Stomach (tissue), 9 donors: ENCODE data around the gene PLAGL1. TPM values are rescaled to one million over a fixed set of nuclear protein-coding genes. Genes with fewer than 3 reads are reported as not detected.

Source experiments
- DNase-seq, 2 donors: peaks; one replicate each; pipeline versions ENCODE4 v3.0.0 to v3.0.0-alpha.2; 2013 to 2019
- H3K27ac ChIP-seq, 5 donors: fragments of 200-600 bp in 4 of 5; sonication (generic) in 4 of 5; one replicate each; pipeline ENCODE4 v1.5.1; 2013 to 2019; ENCODE audit warnings: mild to moderate bottlenecking in 1 of 5, moderate library complexity in 1 of 5
- H3K27me3 ChIP-seq, 3 donors: fragments of 200-600 bp; sonication (generic); one replicate each; pipeline ENCODE4 v1.5.1; 2017 to 2019; ENCODE audit warnings: mixed run types in 1 of 3
- H3K36me3 ChIP-seq, 4 donors: fragments of 200-600 bp; sonication (generic); 1 replicate in 3 of 4; 2 replicates in 1 of 4; pipeline ENCODE4 v1.5.1; 2016 to 2019
- H3K4me1 ChIP-seq, 4 donors: fragments of 200-600 bp; sonication (generic); one replicate each; pipeline ENCODE4 v1.5.1; 2016 to 2019
- H3K4me3 ChIP-seq, 4 donors: fragments of 200-600 bp; sonication (generic) in 3 of 4; one replicate each; pipeline ENCODE4 v1.5.1; 2016 to 2019; ENCODE audit warnings: mild to moderate bottlenecking in 1 of 4
- H3K9me3 ChIP-seq, 4 donors: fragments of 200-600 bp; sonication (generic); one replicate each; pipeline ENCODE4 v1.5.1; 2016 to 2019
- EP300 ChIP-seq: sonication (generic); formaldehyde crosslinking; IDR thresholded peaks from one replicate; pipeline ENCODE4 v1.6.1; 2017; ENCODE audit warnings: antibody characterized with exemption
- POLR2A ChIP-seq, 4 donors: fragments of 450-650 bp; IDR thresholded peaks; one replicate each; pipeline ENCODE4 v1.6.1; 2016; ENCODE audit warnings: antibody characterized with exemption in 4 of 4, control low read depth in 2 of 4, mild to moderate bottlenecking in 1 of 4, moderate library complexity in 1 of 4
- POLR2AphosphoS5 ChIP-seq, 3 donors: sonication (generic); formaldehyde crosslinking; IDR thresholded peaks; one replicate each; pipeline ENCODE4 v1.6.1; 2016; ENCODE audit warnings: antibody characterized with exemption in 3 of 3
- WGBS, 5 donors: extraction: QIAGEN DNeasy Blood & Tissue Kit in 3 of 5; methylation state at CpG; one replicate each; pipeline versions ENCODE4 v1.1.5 to v1.1.7; 2013 to 2018; 5-methylcytosine and 5-hydroxymethylcytosine counted together
- intact Hi-C: fragments of 100-400 bp; cut with DNase I; formaldehyde crosslinking; loops from one replicate; pipeline ENCODE4 v1.15.1; 2023; ENCODE audit warnings: low total_unique reads
- polyA plus RNA-seq, 3 donors: library from polyadenylated mRNA; stranded (reverse); fragments of 200-250 nt; gene quantifications; one replicate each; pipeline ENCODE4 v1.2.3, GENCODE V29; 2013
- small RNA-seq, 4 donors: library from RNA; depleted of rRNA; stranded (forward); fragments of <200 nt; gene quantifications; one replicate each; pipeline ENCODE3, GENCODE V24; 2016
- total RNA-seq, 5 donors: library from RNA; depleted of rRNA; stranded (reverse); fragments of >200 nt; gene quantifications; one replicate each; pipeline versions ENCODE4 v1.1.0 to v1.2.3, GENCODE V29; 2014 to 2016
- TF ChIP-seq, protein P1 (sequence below), 7 experiments: fragments of 450-650 bp in 4 of 7; fragments of 200-600 bp in 3 of 7; sonication (generic) in 3 of 7; IDR thresholded peaks; one replicate each; pipeline ENCODE4 v1.5.1; 2016 to 2019; ENCODE audit warnings: antibody characterized with exemption in 7 of 7, control low read depth in 2 of 7, mild to moderate bottlenecking in 1 of 7
- donor health status: healthy with polysubstance abuse.
- donor health status: Bipolar disorder and iron deficiency.
- donor health status: healthy.

Gene PLAGL1
- total and polyA plus RNA-seq, 8 donors: 11.2 to 94.9 (median 19.2) TPM

GRCh38 chr6:143896126-143896860 is 111.8 kb downstream of the PLAGL1 start:
- 34 to 62% (median 49%) methylated on average over 3 of the region's 3 CpGs for WGBS, 5 donors
- TF ChIP-seq, protein P1, sequence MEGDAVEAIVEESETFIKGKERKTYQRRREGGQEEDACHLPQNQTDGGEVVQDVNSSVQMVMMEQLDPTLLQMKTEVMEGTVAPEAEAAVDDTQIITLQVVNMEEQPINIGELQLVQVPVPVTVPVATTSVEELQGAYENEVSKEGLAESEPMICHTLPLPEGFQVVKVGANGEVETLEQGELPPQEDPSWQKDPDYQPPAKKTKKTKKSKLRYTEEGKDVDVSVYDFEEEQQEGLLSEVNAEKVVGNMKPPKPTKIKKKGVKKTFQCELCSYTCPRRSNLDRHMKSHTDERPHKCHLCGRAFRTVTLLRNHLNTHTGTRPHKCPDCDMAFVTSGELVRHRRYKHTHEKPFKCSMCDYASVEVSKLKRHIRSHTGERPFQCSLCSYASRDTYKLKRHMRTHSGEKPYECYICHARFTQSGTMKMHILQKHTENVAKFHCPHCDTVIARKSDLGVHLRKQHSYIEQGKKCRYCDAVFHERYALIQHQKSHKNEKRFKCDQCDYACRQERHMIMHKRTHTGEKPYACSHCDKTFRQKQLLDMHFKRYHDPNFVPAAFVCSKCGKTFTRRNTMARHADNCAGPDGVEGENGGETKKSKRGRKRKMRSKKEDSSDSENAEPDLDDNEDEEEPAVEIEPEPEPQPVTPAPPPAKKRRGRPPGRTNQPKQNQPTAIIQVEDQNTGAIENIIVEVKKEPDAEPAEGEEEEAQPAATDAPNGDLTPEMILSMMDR (IDR thresholded peaks at IDR 0.05): no peak
- TF ChIP-seq POLR2AphosphoS5 (IDR thresholded peaks at IDR 0.05): peak in 1 of 3 donors; percentile 21
- no peaks in the 10 kb centered on the region for H3K36me3 ChIP-seq
- no peaks in the 10 kb centered on the region for H3K9me3 ChIP-seq
- H3K27ac ChIP-seq: peak overlapping the region in 2 of 5 donors; percentile 35 to 61
- no peaks in the 10 kb centered on the region for H3K27me3 ChIP-seq
- peak; percentile 50 to 74 for DNase-seq
- no peak overlapping the region for H3K4me3 ChIP-seq
- intact Hi-C loops: no loop called here
- H3K4me1 ChIP-seq: peaks cover 0 to under 1% (median under 1%) of the 10 kb centered on the region in 4 donors

DNA sequence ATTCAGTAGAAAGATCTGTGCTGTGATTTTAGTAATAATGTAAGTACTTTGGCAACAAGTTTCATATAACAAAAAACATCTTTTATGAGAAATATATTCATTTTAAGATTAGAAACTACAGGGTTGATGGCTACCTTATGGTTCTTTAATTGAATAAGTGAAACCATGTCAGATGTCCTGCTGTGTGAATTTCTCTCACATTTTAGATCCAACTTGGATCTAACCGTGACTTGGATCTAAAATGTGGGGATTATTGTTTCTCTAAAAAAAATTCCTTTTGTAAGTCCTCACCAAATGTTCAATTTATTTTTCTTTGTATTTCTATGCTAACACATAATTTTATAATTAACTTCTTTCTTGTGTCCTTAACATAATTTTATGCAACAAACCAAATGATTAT is 113.4 kb downstream of the PLAGL1 start:
- Histone ChIP-seq H3K4me3 (no peak overlapping the region), H3K27me3 (no peaks in the 10 kb centered on the region), H3K4me1 (no peaks in the 10 kb centered on the region), H3K36me3 (no peaks in the 10 kb centered on the region), H3K9me3 (no peaks in the 10 kb centered on the region), H3K27ac (no peak overlapping the region)
- TF ChIP-seq, protein P1 (IDR thresholded peaks at IDR 0.05): no peak
- TF ChIP-seq POLR2A (IDR thresholded peaks at IDR 0.05) (no peak), EP300 (no peak), POLR2AphosphoS5 (IDR thresholded peaks at IDR 0.05) (no peak)
- intact Hi-C loops: no loop called here
- DNase-seq: peak in 1 of 2 donors; percentile 26
- 83 to 95% (median 94%) methylated on average over 1 of the region's 1 CpG for WGBS, 5 donors

Small RNAs within 50 kb of the gene (small RNA-seq; reads per million reads assigned to genes)
- 0 reads per million in 4 donors for gene RF02143

Other genes starting within 250 kb of the PLAGL1 start
- gene LTV1, start 164.9 kb downstream of the PLAGL1 start, total RNA-seq: 10 to 100 TPM in 3 of 5 donors, 1 to 10 TPM in 2; 1.2 to 25.3 (median 14.1) TPM
- gene LTV1, start 164.9 kb downstream of the PLAGL1 start, polyA plus RNA-seq: 10 to 100 TPM; 16.2 to 22.2 (median 17.0) TPM
- 1 to 10 TPM in 1 of 5 donors, under 1 TPM in 1, not detected in 3; 0.92 to 1.8 TPM for gene ZC2HC1B, start 143.8 kb downstream of the PLAGL1 start, total RNA-seq
- not detected for gene ZC2HC1B, start 143.8 kb downstream of the PLAGL1 start, polyA plus RNA-seq
- 100 to 1,000 TPM in 4 of 5 donors, 10 to 100 TPM in 1; 41.3 to 196 (median 170) TPM for gene SF3B5, start 87.3 kb upstream of the PLAGL1 start, total RNA-seq
- gene SF3B5, start 87.3 kb upstream of the PLAGL1 start, polyA plus RNA-seq: 100 to 1,000 TPM; 166 to 246 (median 202) TPM
- gene STX11, start 142.3 kb upstream of the PLAGL1 start, total RNA-seq: 10 to 100 TPM in 2 of 5 donors, 1 to 10 TPM in 2, not detected in 1; 2.2 to 11.7 (median 6.3) TPM
- 1 to 10 TPM; 2.2 to 3.7 (median 2.6) TPM for gene STX11, start 142.3 kb upstream of the PLAGL1 start, polyA plus RNA-seq